ENCODE results near the gene WNT7B. TPM values are rescaled to one million over a fixed set of nuclear protein-coding genes. Genes with fewer than 3 reads are reported as not detected.

WNT7B gene
- total and polyA plus RNA-seq, 2 experiments from 2014 or later, result 0.10 TPM; not detected in 1

DNA sequence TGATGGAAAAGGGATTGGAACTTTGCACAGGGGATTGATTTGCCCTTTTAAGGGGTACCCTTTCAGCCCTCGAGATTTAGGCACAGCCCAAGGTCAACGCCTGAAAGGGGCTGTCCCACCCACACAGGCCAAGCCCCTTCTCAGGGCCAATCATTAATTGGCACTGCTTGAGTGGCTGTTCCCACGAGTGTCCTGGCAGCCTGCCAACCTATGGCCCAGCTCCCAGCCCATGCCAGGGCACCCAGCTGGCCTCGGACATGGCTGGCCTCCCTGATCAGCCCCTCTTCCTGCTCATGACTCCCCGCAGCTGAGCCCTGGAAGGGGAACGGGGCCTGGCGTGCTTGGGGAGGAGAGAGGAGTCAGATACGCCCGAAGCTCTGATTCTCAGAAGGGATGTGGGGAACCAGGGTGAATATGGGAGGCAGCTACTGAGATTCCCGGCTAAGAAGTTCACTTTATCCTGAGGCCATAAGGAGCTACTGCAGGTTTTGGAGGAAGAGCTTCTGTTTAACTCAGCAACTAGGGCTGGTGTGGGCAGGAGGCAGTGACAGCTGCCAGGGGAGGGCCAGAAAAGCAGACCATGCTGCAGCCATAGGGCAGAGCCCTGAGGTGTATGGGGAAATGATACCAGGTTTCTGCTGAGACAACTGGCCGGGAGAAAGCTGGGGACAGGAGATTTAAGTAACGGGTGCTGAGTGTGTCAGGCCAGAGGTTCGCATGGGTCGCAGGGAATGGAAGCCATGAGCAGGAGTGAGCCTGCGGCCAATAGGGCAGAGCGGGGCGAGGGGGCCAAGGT is 30.0 kb downstream of the WNT7B start (continued):
- TF ChIP-seq, protein P1, sequence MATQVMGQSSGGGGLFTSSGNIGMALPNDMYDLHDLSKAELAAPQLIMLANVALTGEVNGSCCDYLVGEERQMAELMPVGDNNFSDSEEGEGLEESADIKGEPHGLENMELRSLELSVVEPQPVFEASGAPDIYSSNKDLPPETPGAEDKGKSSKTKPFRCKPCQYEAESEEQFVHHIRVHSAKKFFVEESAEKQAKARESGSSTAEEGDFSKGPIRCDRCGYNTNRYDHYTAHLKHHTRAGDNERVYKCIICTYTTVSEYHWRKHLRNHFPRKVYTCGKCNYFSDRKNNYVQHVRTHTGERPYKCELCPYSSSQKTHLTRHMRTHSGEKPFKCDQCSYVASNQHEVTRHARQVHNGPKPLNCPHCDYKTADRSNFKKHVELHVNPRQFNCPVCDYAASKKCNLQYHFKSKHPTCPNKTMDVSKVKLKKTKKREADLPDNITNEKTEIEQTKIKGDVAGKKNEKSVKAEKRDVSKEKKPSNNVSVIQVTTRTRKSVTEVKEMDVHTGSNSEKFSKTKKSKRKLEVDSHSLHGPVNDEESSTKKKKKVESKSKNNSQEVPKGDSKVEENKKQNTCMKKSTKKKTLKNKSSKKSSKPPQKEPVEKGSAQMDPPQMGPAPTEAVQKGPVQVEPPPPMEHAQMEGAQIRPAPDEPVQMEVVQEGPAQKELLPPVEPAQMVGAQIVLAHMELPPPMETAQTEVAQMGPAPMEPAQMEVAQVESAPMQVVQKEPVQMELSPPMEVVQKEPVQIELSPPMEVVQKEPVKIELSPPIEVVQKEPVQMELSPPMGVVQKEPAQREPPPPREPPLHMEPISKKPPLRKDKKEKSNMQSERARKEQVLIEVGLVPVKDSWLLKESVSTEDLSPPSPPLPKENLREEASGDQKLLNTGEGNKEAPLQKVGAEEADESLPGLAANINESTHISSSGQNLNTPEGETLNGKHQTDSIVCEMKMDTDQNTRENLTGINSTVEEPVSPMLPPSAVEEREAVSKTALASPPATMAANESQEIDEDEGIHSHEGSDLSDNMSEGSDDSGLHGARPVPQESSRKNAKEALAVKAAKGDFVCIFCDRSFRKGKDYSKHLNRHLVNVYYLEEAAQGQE (IDR thresholded peaks at IDR 0.05; ENCODE audit: unreplicated experiment), result no peak
- TF ChIP-seq EZH2phosphoT487 (IDR thresholded peaks at IDR 0.05; ENCODE audit: unreplicated experiment) (no peak), CTCF (conservative IDR thresholded peaks at IDR 0.05; ENCODE audit: low read depth in 2 of 2) (no peak), JUNB (IDR thresholded peaks at IDR 0.05; ENCODE audit: unreplicated experiment) (no peak), NANOG (IDR thresholded peaks at IDR 0.05; ENCODE audit: borderline replicate concordance) (no peak), ZNF114 (CRISPR knock-in tag; IDR thresholded peaks at IDR 0.05) (no peak), STAT1 (IDR thresholded peaks at IDR 0.05; ENCODE audit: unreplicated experiment) (no peak)
- TF ChIP-seq, protein P2, sequence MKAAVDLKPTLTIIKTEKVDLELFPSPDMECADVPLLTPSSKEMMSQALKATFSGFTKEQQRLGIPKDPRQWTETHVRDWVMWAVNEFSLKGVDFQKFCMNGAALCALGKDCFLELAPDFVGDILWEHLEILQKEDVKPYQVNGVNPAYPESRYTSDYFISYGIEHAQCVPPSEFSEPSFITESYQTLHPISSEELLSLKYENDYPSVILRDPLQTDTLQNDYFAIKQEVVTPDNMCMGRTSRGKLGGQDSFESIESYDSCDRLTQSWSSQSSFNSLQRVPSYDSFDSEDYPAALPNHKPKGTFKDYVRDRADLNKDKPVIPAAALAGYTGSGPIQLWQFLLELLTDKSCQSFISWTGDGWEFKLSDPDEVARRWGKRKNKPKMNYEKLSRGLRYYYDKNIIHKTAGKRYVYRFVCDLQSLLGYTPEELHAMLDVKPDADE (IDR thresholded peaks at IDR 0.05), result no peak

DNA sequence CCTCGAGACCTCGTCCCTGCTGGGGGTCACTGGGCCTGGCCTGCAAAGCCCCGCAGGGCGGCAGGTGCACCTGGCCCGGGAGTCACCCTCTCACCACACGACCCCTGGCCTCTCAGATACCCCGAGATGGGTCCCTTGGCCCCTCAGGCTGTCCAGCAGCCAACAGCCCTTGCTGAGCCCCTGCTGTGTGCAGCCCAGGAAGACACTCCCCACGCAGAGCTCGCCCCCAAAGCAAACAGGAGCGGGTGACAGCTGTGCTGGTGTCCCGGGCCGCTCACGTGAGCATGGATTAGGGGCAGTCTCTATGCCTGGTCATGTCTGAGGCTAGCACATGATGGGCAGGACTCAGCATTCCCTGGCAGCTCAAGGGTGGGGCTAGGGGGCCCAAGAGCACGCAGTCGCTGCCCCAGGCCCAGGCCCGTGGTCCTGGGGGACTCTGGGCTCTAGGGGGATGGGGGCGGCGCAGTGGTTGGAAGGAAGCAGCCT is 31.3 kb downstream of the WNT7B start:
- H3K79me2 ChIP-seq (replicated peaks; ENCODE audit: insufficient read depth), result no peaks in the 10 kb centered on the region
- DNase-seq (ENCODE audit: low spot score) (no peak), ATAC-seq (no peak)
- no peaks in the 10 kb centered on the region for H4K20me1 ChIP-seq (replicated peaks; ENCODE audit: insufficient read depth)
- Mint-ChIP-seq H3K36me3 (ENCODE audit: low read depth) (no peaks in the 10 kb centered on the region), H3K27me3 (ENCODE audit: insufficient read depth, low read depth, poor library complexity) (peaks cover 14% of the 10 kb centered on the region), H3K9me3 (no peaks in the 10 kb centered on the region), H3K4me3 (no peak overlapping the region), H3K4me1 (no peaks in the 10 kb centered on the region; the same call in 2 of the 3 replicates), H3K27ac (no peak overlapping the region)
- H3K4me1 ChIP-seq (ENCODE audit: insufficient read depth), result no peaks in the 10 kb centered on the region
- no peaks in the 10 kb centered on the region for H3K27me3 ChIP-seq (ENCODE audit: insufficient read depth)
- no peak overlapping the region for H3K4me2 ChIP-seq
- no peak overlapping the region for H3K4me3 ChIP-seq
- no peaks in the 10 kb centered on the region for H3K36me3 ChIP-seq (ENCODE audit: insufficient read depth)
- H3K27ac ChIP-seq (ENCODE audit: low read depth), result no peak overlapping the region
- H3F3A ChIP-seq (replicated peaks; ENCODE audit: low read depth), result no peaks in the 10 kb centered on the region
- H3K9me2 ChIP-seq (ENCODE audit: insufficient read depth), result no peaks in the 10 kb centered on the region
- H2AFZ ChIP-seq, result no peak overlapping the region
- TF ChIP-seq ZNF114 (CRISPR knock-in tag; IDR thresholded peaks at IDR 0.05) (no peak), CREB1 (CRISPR knock-in tag; IDR thresholded peaks at IDR 0.05; ENCODE audit: low read depth) (no peak), CTCF (conservative IDR thresholded peaks at IDR 0.05; ENCODE audit: low read depth in 2 of 2) (no peak), EZH2 (IDR thresholded peaks at IDR 0.05; ENCODE audit: low read depth, unreplicated experiment) (no peak)
- TF ChIP-seq, protein P2 (IDR thresholded peaks at IDR 0.05), result no peak

Data from GM23338 (cell line).